Activated CD4-positive, alpha-beta T cell treated with anti-CD3 and anti-CD28 coated beads for 36 hours (primary cell): ENCODE results near the gene DPH6. TPM values are rescaled to one million over a fixed set of nuclear protein-coding genes. Genes with fewer than 3 reads are reported as not detected.
"Not testable (repeated sequence)": the region's sequence is repeated elsewhere in the genome, so short reads cannot be mapped to it uniquely, and the experiment has no call there.

Experiments used
- ATAC-seq: fragments of 200-7000 bp; cut with Tn5 transposase; one replicate; pipeline ENCODE4 v1.10.0; 2021; ENCODE audit warnings: mild to moderate bottlenecking, moderate library complexity
- CTCF ChIA-PET: fragments of 350-600 bp; sonication (Branson Sonifier 250); formaldehyde crosslinking; loops from one replicate; lab custom pipeline; 2021; ENCODE audit warnings: antibody characterized with exemption; lab: Charles Lee
- POLR2A ChIA-PET: fragments of 350-600 bp; sonication (Branson Sonifier 250); formaldehyde crosslinking; loops from one replicate; lab custom pipeline; 2021; ENCODE audit warnings: antibody characterized with exemption, inconsistent platforms; lab: Charles Lee
- DNase-seq: peaks from one replicate; pipeline ENCODE4 v3.0.0-alpha.2; 2020
- H3K27ac Mint-ChIP-seq: one replicate; pipeline ENCODE4 v1.8.0; 2021; ENCODE audit warnings: mixed read lengths
- H3K27me3 Mint-ChIP-seq: one replicate; pipeline ENCODE4 v1.8.0; 2021; ENCODE audit warnings: mixed read lengths
- H3K36me3 Mint-ChIP-seq: one replicate; pipeline ENCODE4 v1.8.0; 2021; ENCODE audit warnings: low read depth, mixed read lengths
- H3K4me1 Mint-ChIP-seq: one replicate; pipeline ENCODE4 v1.8.0; 2021; ENCODE audit warnings: mixed read lengths
- H3K4me3 Mint-ChIP-seq: one replicate; pipeline ENCODE4 v1.8.0; 2021; ENCODE audit warnings: mild to moderate bottlenecking, moderate library complexity, mixed read lengths
- H3K9me3 Mint-ChIP-seq: one replicate; pipeline ENCODE4 v1.8.0; 2021; ENCODE audit warnings: low read depth, mixed read lengths
- intact Hi-C, 2 experiments: fragments of 100-400 bp; cut with DNase I in 1 of 2; cut with micrococcal nuclease in 1 of 2; formaldehyde crosslinking; loops; one replicate each; pipeline versions ENCODE4 v1.14.2 to v1.15.1; 2022 to 2024; cut with DNase I, micrococcal nuclease
- total RNA-seq, 2 experiments: library from RNA; stranded (reverse); gene quantifications; one replicate each; pipeline ENCODE4 v1.2.3, GENCODE V29; 2021

The DPH6 gene
- total RNA-seq, 2 experiments from 2014 or later: 8.1 to 14.0 TPM

- Mint-ChIP-seq H3K9me3 (no peaks in the 10 kb centered on the region), H3K27me3 (no peaks in the 10 kb centered on the region), H3K4me1 (peaks cover 3% of the 10 kb centered on the region), H3K27ac (no peak overlapping the region), H3K36me3 (peaks cover 2% of the 10 kb centered on the region), H3K4me3 (no peak overlapping the region)
- DNase-seq (no peak), ATAC-seq (no peak)
- POLR2A ChIA-PET: no interaction called here
- intact Hi-C loops: no loop called here
- CTCF ChIA-PET: interaction anchor here (1.1 kb wide), 1 partner anchor 11 kb away, joined by 3 read pairs; no protein-coding TSS in a partner anchor
Measured at GRCh38 chr15:35431281-35431680, 114.7 kb downstream of the DPH6 start.

- H3K9me3 Mint-ChIP-seq: no peaks in the 10 kb centered on the region
- ATAC-seq (no peak), DNase-seq (no peak)
- POLR2A ChIA-PET: no interaction called here
- intact Hi-C loops: no loop called here
- H3K27me3 Mint-ChIP-seq: no peaks in the 10 kb centered on the region
- H3K27ac Mint-ChIP-seq: no peak overlapping the region
- H3K4me3 Mint-ChIP-seq: no peak overlapping the region
- CTCF ChIA-PET: interaction anchor here (1.1 kb wide), 1 partner anchor 10 kb away, joined by 3 read pairs; no protein-coding TSS in a partner anchor
- no peaks in the 10 kb centered on the region for H3K36me3 Mint-ChIP-seq
- H3K4me1 Mint-ChIP-seq: peaks cover 3% of the 10 kb centered on the region
Measured at GRCh38 chr15:35430301-35430700, 115.7 kb downstream of the DPH6 start.

- no peaks in the 10 kb centered on the region for H3K27me3 Mint-ChIP-seq
- ChIA-PET POLR2A (interaction anchor here (0.7 kb wide), 1 partner anchor 1851 kb away, joined by 3 read pairs; no protein-coding TSS in a partner anchor), CTCF (interaction anchor here (1.3 to 1.6 kb wide), 2 partner anchors 16 to 18 kb away, joined by 5 read pairs; no protein-coding TSS in a partner anchor)
- no peak for DNase-seq
- H3K4me3 Mint-ChIP-seq: no peak overlapping the region
- H3K4me1 Mint-ChIP-seq: no peaks in the 10 kb centered on the region
- ATAC-seq: no peak
- intact Hi-C loops: no loop called here
- H3K36me3 Mint-ChIP-seq: no peaks in the 10 kb centered on the region
- H3K27ac Mint-ChIP-seq: no peak overlapping the region
- no peaks in the 10 kb centered on the region for H3K9me3 Mint-ChIP-seq
Measured at GRCh38 chr15:35427496-35427895, 118.5 kb downstream of the DPH6 start.

GRCh38 chr15:35427091-35427490 is 118.9 kb downstream of the DPH6 start:
- ChIA-PET CTCF (interaction anchor here (1.6 kb wide), 1 partner anchor 16 kb away, joined by 5 read pairs; no protein-coding TSS in a partner anchor), POLR2A (no interaction called here)
- intact Hi-C loops: no loop called here
- H3K4me1 Mint-ChIP-seq: no peaks in the 10 kb centered on the region
- no peak for ATAC-seq
- H3K27me3 Mint-ChIP-seq: no peaks in the 10 kb centered on the region
- H3K36me3 Mint-ChIP-seq: no peaks in the 10 kb centered on the region
- no peak for DNase-seq
- no peak overlapping the region for H3K4me3 Mint-ChIP-seq
- H3K27ac Mint-ChIP-seq: no peak overlapping the region
- no peaks in the 10 kb centered on the region for H3K9me3 Mint-ChIP-seq

GRCh38 chr15:35410775-35411174 is 135.2 kb downstream of the DPH6 start:
- no peaks in the 10 kb centered on the region for H3K9me3 Mint-ChIP-seq
- no peak overlapping the region for H3K4me3 Mint-ChIP-seq
- POLR2A ChIA-PET: no interaction called here
- DNase-seq (no peak), ATAC-seq (no peak)
- no peak overlapping the region for H3K27ac Mint-ChIP-seq
- no peaks in the 10 kb centered on the region for H3K4me1 Mint-ChIP-seq
- intact Hi-C loops: no loop called here
- CTCF ChIA-PET: no interaction called here
- no peaks in the 10 kb centered on the region for H3K36me3 Mint-ChIP-seq
- no peaks in the 10 kb centered on the region for H3K27me3 Mint-ChIP-seq

- Mint-ChIP-seq H3K9me3 (no peaks in the 10 kb centered on the region), H3K36me3 (peaks cover 19% of the 10 kb centered on the region), H3K27me3 (no peaks in the 10 kb centered on the region), H3K4me1 (no peaks in the 10 kb centered on the region), H3K27ac (no peak overlapping the region), H3K4me3 (no peak overlapping the region)
- DNase-seq (no peak), ATAC-seq (no peak)
- CTCF ChIA-PET: no interaction called here
- POLR2A ChIA-PET: no interaction called here
- intact Hi-C loops: no loop called here
Measured at GRCh38 chr15:35399901-35400300, 146.1 kb downstream of the DPH6 start.

GRCh38 chr15:35397027-35397426 is 148.9 kb downstream of the DPH6 start:
- H3K9me3 Mint-ChIP-seq: no peaks in the 10 kb centered on the region
- intact Hi-C loops: no loop called here
- ChIA-PET CTCF (no interaction called here), POLR2A (no interaction called here)
- DNase-seq (no peak), ATAC-seq (no peak)
- H3K36me3 Mint-ChIP-seq: peaks cover 27% of the 10 kb centered on the region
- no peak overlapping the region for H3K4me3 Mint-ChIP-seq
- H3K27ac Mint-ChIP-seq: no peak overlapping the region
- H3K4me1 Mint-ChIP-seq: no peaks in the 10 kb centered on the region
- no peaks in the 10 kb centered on the region for H3K27me3 Mint-ChIP-seq

- Mint-ChIP-seq H3K27me3 (no peaks in the 10 kb centered on the region), H3K4me1 (no peaks in the 10 kb centered on the region), H3K36me3 (peaks cover 19% of the 10 kb centered on the region), H3K9me3 (no peaks in the 10 kb centered on the region), H3K27ac (no peak overlapping the region), H3K4me3 (no peak overlapping the region)
- POLR2A ChIA-PET: no interaction called here
- ATAC-seq: no peak
- intact Hi-C loops: no loop called here
- CTCF ChIA-PET: interaction anchor here (1.4 kb wide), 1 partner anchor 50 kb away, joined by 4 read pairs; no protein-coding TSS in a partner anchor
- no peak for DNase-seq
Measured at GRCh38 chr15:35394416-35394815, 151.5 kb downstream of the DPH6 start.

- H3K9me3 Mint-ChIP-seq: no peaks in the 10 kb centered on the region
- no peak overlapping the region for H3K27ac Mint-ChIP-seq
- ChIA-PET POLR2A (no interaction called here), CTCF (no interaction called here)
- H3K27me3 Mint-ChIP-seq: no peaks in the 10 kb centered on the region
- no peaks in the 10 kb centered on the region for H3K4me1 Mint-ChIP-seq
- ATAC-seq (no peak), DNase-seq (no peak)
- no peak overlapping the region for H3K4me3 Mint-ChIP-seq
- intact Hi-C loops: no loop called here
- H3K36me3 Mint-ChIP-seq: peaks cover 17% of the 10 kb centered on the region
Measured at GRCh38 chr15:35393398-35393797, 152.6 kb downstream of the DPH6 start.

GRCh38 chr15:35391408-35391984 is 154.5 kb downstream of the DPH6 start:
- DNase-seq, intact Hi-C loops, ATAC-seq, H3K27me3 Mint-ChIP-seq, H3K27ac Mint-ChIP-seq, H3K9me3 Mint-ChIP-seq, POLR2A ChIA-PET, H3K4me3 Mint-ChIP-seq, H3K4me1 Mint-ChIP-seq: not testable (repeated sequence)
- H3K36me3 Mint-ChIP-seq: peaks cover 16% of the 10 kb centered on the region
- CTCF ChIA-PET: interaction anchor here (1.0 kb wide), 1 partner anchor 53 kb away, joined by 3 read pairs; no protein-coding TSS in a partner anchor

- Mint-ChIP-seq H3K27ac (no peak overlapping the region), H3K4me1 (no peaks in the 10 kb centered on the region), H3K36me3 (peaks cover 16% of the 10 kb centered on the region), H3K9me3 (peaks cover 2% of the 10 kb centered on the region), H3K4me3 (no peak overlapping the region), H3K27me3 (no peaks in the 10 kb centered on the region)
- CTCF ChIA-PET: no interaction called here
- POLR2A ChIA-PET: interaction anchor here (0.5 kb wide), 1 partner anchor 52 kb away, joined by 3 read pairs; no protein-coding TSS in a partner anchor
- intact Hi-C loops: no loop called here
- ATAC-seq: no peak
- no peak for DNase-seq
Measured at GRCh38 chr15:35383506-35383905, 162.5 kb downstream of the DPH6 start.

- ChIA-PET CTCF (no interaction called here), POLR2A (no interaction called here)
- ATAC-seq (no peak), DNase-seq (no peak)
- intact Hi-C loops: no loop called here
- Mint-ChIP-seq H3K27ac (no peak overlapping the region), H3K4me3 (no peak overlapping the region), H3K36me3 (peaks cover 24% of the 10 kb centered on the region), H3K4me1 (no peaks in the 10 kb centered on the region), H3K27me3 (no peaks in the 10 kb centered on the region), H3K9me3 (peaks cover 2% of the 10 kb centered on the region)
Measured at GRCh38 chr15:35381328-35381727, 164.6 kb downstream of the DPH6 start.
